Measurements from ENCODE around the gene NEDD4.
"Not testable (repeated sequence)": the region's sequence is repeated elsewhere in the genome, so short reads cannot be mapped to it uniquely, and the experiment has no call there.

Gene NEDD4

GRCh38 chr15:56003777-56004176 lies 10.4 kb upstream of the NEDD4 start:
- not testable (repeated sequence) for DNase-seq

- DNase-seq = not testable (repeated sequence)
Observed at GRCh38 chr15:56003277-56003676, 9.9 kb upstream of the NEDD4 start.

- DNase-seq = no peak
Observed at GRCh38 chr15:56001471-56002078, 8.2 kb upstream of the NEDD4 start.

GRCh38 chr15:55999658-56000057 lies 6.2 kb upstream of the NEDD4 start:
- DNase-seq = no peak

- no peak for DNase-seq
Observed at GRCh38 chr15:55998478-55998877, 5.1 kb upstream of the NEDD4 start.

GRCh38 chr15:55993804-55994560 lies 570 bp upstream of the NEDD4 start:
- DNase-seq = no peak

- DNase-seq = no peak
Observed at GRCh38 chr15:55992769-55993110, 672 bp downstream of the NEDD4 start.

GRCh38 chr15:55991802-55992768 lies 1.3 kb downstream of the NEDD4 start:
- DNase-seq = no peak

- no peak for DNase-seq
Observed at GRCh38 chr15:55990998-55991397, 2.4 kb downstream of the NEDD4 start.

- DNase-seq = no peak
Observed at GRCh38 chr15:55990516-55990915, 2.9 kb downstream of the NEDD4 start.

- no peak for DNase-seq
Observed at GRCh38 chr15:55989383-55989782, 4.0 kb downstream of the NEDD4 start.

GRCh38 chr15:55981582-55982249 lies 11.7 kb downstream of the NEDD4 start:
- no peak for DNase-seq

- DNase-seq = no peak
Observed at GRCh38 chr15:55980511-55980910, 12.9 kb downstream of the NEDD4 start.

GRCh38 chr15:55977231-55977630 lies 16.2 kb downstream of the NEDD4 start:
- no peak for DNase-seq

GRCh38 chr15:55970286-55970685 lies 23.1 kb downstream of the NEDD4 start:
- no peak for DNase-seq

- DNase-seq = no peak
Observed at GRCh38 chr15:55969582-55969981, 23.8 kb downstream of the NEDD4 start.

- DNase-seq = no peak
Observed at GRCh38 chr15:55968923-55969322, 24.5 kb downstream of the NEDD4 start.

GRCh38 chr15:55965091-55965490 lies 28.3 kb downstream of the NEDD4 start:
- no peak for DNase-seq

- DNase-seq = no peak
Observed at GRCh38 chr15:55960946-55961345, 32.5 kb downstream of the NEDD4 start.

- DNase-seq = no peak
Observed at GRCh38 chr15:55959744-55960447, 33.5 kb downstream of the NEDD4 start.

- no peak for DNase-seq
Observed at GRCh38 chr15:55958349-55958748, 35.1 kb downstream of the NEDD4 start.

- DNase-seq = no peak
Observed at GRCh38 chr15:55954862-55955605, 38.4 kb downstream of the NEDD4 start.

All from NCI-H1048 (cell line).